ENCODE data around the gene B4GALT4.

DNA sequence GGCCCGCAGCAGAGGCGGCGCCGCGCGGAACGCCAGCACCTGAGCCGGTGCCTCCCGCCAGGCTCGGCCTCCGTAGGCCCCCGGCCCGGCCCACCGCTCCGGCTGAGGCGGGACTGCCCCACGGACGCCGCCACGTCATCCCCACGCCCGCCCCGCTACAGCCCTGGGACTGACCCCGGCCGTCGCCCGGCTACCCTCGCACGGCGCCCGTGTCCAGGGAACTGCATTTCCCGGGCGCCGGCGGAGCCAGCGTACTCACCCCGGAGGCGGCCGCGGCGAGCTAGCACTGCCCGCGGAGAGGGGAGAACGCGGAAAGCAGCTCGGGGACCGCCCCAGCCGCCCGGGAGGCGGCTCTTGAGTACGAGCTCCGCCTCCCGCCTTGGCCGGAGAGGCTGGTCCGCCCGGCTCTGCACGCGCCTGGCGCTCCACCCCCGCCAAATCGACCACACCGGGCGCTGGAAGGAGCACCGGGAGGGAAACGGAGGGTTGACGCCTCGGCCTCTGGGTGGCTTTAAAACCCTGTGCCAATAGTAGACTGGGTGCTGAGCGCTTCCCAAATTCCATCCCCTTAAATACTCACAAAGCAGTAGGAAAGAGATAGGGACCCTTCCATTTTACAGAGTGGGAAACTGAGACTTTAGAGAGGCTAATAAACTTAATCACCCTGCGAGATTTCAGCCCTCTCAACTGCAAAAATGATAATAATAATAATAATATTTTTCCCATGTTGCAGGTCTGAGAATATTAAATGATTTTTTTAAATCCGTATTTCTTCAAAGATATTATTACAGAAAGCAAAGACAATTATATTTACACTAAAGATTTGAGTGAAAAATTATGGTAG lies at the start of gene B4GALT4:
- TF ChIP-seq POLR2A (IDR thresholded peaks at IDR 0.05; ENCODE audit: low read length) (peak; percentile 63), GATA1 (IDR thresholded peaks at IDR 0.05; ENCODE audit: low read depth, low read length) (no peak)
